Glomerular visceral epithelial cell (primary cell): ENCODE data around the gene TBC1D20.
A peak's percentile ranks its signal among the peaks of the same experiment; 100 is the strongest.
"Not testable (repeated sequence)": the region's sequence is repeated elsewhere in the genome, so short reads cannot be mapped to it uniquely, and the experiment has no call there.

Experiments used
- DNase-seq: peaks from one replicate; pipeline ENCODE4 v3.0.0-alpha.2; 2016; ENCODE audit errors: extremely low spot score

TBC1D20 gene

DNA sequence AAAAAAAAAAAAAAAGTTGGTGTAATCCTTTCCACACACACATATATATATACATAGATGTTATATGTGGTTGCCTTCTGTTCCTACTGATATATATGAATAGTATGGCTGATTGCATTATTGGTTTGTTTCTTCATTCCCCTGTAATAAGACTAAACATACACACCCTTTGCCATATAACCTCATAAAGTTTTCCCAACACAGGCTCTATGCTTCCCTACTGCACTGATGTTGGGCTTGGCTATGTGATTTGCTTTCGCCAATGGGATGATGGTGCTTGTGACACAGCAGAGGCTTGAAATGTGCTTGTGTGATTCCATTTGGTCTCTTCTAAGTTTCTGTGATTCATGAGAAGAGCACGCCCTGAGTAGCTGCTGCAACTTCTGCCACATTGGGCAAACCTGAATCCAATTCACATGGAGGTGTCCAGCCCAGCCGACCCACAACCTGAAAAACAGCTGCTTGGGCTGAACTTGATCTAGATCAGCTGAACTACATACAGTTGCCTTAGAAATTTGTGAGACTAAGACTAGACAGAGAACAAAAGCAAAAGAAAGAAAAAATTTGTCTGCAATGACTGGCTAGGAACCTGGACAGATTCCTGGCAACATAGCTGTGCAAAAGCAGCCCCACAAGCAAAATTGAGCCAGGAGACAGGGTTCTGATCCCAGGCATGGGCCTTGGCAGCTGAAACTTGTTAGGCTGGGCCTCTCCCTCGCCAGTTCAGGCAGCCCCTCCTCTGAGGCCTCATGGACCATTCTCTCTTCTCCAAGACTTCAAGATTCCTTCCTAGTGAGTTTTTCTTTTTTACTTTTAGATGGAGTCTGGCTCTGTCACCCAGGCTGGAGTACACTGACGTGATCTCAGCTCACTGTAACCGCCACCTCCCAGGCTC, 13.4 kb upstream of the TBC1D20 start:
- DNase-seq = no peak

DNA sequence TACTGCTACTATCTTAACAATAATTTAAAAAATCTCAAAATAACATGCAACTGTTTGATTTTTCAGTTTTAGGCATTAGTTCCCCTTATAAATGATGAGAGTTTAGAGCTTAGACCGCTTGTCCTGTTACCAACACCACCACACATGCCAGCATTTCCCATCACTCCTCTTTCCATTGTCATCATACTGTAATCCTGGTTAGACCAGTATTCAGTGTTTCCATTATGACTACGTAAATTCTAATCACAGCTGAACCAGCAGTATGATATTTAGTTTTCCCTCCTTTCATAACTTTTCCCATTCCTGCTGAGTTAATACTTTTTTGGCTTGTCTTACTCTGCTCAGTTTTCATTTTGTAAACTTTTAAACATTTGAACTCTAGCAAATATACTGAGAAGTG, 12.2 kb upstream of the TBC1D20 start:
- DNase-seq = no peak

DNA sequence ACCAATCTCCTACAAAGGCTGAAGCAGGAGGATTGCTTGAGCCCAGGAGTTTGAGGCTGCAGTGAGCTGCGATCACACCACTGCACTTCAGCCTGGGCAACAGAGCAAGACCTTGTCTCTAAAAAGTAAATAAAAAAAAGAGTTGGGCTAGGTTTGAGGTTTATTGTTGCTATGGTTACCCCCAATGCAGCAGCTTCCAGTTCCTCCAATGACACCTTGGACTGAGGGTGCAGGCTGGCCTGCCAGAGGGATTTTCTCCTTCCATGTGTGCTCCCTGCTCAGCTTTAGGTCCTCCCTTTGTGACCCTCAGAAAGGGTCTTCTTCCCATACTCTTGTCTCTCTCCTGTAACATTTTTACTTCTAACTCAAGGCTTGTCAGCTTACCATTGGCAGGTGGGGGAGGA, 10.6 kb upstream of the TBC1D20 start:
- peak; percentile 25 for DNase-seq

DNA sequence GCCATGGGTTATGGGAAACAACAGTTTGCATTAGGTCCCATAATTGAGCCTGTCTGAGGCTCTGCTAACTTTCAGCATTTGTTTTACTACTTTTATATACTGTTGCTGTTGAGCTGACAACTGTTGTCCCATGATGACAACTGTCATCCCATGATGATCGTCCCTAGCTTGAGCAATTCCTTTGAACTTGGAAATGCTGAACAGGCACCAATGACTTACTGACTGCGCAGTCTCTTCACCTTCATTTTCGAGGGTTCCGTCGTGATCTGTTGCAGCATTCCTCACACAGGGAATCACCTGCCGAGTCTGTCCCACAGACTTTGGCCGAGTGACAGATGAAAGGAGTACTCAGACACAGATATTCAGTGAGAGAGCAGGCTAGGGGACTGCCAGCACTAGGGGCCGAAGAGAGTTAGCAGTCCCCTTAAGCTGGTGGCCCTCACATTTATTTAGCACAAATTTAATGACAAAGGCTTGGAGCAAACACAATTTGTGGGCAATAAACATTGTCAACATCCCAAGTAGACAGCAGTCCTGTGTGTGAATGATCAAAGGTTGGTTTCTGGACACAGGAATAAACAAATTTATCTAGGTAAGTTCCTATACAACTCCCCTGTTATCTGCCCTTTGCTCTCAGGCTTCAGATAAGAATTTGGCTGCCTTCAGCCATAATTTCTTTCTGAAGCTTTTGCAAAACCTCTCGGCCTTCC, 10.0 kb upstream of the TBC1D20 start:
- DNase-seq = no peak

DNA sequence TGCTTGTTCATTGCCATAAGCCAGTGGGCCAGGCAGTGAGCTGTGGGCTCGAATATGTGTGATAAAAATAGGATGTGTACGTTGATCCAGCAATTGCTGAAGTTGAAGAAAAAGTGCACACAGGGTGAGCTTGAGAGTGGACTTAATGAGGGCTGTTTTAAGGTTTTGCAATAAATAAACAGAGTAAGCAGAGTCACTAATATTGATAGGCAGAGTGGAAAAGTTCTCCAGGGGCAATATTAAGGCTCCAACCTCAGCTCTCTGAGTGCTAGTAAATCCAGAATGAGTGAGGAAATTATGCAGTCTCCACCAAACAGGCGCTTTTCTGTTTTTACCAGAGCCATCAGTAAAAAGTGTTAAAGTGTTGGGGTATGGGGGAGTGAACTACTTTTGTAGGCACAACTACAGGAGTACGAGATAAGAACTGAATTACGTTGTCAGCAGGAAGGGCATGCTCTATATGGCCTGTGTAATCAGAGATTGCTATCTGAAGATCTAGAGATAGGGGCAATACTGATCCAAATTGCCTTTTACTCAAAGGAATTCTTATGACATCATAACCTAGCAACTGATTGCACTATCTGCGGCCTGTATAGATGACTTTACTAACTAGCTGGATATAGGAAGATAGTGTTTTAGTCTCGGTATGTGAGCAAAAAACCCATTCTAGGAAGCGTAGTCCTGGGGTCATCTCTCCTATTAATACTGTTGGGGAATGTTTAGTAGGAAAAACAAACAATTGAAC, 7.6 kb upstream of the TBC1D20 start:
- no peak for DNase-seq

DNA sequence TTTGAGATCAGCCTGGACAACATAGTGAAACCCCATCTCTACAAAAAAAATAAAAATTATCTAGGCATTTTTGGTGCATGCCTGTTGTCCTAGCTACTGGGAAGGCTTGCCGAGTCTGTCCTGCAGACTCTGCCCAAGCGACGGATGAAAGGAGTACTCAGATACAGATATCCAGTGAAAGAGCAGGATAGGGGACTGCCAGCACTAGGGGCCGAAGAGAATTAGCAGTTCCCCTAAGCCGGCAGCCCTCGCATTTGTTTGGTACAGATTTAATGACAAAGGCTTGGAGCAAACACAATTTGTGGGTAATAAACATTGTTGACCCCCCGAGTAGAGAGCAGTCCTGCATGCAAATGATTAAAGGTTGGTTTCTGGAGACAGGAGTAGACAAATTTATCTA, 5.4 kb upstream of the TBC1D20 start:
- DNase-seq = no peak

DNA sequence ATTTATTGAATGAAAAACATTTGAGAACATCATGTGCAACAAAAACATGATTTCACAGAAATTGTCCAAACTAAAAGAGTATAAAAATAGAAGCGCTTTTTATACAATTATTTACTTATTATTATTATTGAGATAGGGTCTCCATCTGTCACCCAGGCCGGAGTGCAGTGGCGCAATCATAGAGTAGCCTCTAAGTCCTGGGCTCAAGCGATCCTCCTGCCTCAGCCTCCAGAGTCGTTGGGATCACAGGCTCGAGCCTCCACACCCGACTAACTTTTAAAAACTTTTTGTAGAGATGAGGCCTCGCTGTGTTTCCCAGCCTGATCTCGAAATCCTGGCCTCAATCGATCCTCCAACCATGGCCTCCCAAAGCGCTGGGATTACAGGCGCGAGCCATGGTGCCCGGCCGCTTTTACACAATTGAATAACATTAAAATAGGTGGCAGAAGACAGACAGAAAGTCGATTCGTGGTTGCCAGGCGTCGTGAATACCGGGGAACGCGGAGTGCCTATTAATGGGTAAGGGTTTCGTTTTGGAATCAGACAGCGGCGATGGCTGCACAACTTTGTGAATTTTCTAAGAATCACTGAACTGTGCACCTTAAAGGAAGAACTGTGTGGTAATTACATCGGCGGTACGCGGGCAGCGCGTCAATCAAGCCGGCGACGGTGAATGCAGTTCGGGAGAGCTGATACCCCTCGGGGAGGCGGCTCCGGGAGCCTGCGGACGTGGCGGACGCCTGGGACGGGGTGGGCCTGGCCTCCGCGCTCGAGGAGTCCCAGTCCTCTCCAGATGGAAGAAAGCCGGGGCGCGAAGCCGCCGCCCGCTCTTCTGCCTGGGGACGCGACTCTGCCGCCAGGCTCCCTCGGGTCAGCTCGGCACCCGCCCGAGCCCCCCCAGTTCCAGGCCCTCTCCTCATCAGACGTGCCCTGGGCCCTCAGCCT, 807 bp downstream of the TBC1D20 start:
- DNase-seq = peak; percentile 71

DNA sequence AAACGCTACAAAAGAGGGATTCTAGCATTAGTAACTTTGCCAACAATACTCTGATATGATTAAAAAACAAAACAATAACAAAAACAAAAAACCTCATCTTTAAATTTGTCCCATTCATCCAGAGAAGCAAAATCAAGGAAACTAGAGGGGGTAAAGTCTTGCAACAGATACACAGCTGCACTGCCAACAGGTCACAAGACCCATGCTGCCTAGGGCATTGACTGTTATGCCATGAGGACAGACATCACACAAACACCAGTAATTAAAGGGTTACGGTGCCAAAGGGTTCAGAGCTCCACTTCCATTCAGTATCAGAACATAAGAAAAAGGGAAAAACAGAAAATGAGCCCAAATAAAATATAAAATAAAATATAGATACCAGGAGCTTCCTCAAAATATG, 1.6 kb downstream of the TBC1D20 start:
- no peak for DNase-seq

DNA sequence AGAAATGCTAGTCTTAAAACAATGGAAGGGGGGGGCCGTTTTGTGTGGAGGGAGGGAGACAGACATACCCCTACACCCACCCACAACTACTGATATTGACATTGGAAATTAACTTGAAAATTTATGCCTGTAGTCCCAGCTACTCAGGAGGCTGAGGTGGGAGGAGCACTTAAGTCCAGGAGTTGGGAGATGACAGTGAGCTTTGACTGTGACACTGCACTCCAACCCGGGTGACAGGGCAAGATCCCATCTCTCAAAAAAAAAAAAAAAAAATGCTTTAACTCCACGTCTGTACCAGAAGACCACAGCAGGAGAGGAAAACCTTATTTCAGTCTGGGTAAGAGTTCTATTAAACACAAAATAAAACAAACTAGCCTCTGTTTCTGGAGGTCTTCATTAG, 2.2 kb downstream of the TBC1D20 start:
- no peak for DNase-seq

DNA sequence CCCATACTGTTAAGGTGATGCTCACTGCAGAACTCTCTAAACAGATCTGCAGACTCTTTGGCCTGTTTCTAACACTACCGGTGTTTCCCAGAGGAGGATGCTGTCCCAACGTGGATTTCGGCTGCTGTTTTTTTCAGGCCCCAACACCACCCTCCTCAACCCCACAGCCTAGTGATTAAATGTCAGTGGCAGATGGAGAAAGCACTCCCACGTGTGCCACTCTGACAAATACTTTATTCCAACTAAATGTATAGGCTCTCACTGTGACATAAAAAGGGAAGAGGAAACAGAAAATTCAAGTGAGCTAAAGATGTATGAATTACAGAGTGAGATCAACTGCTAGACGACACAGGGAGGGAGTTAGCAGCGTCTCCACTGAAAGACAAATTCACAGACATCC, 3.6 kb downstream of the TBC1D20 start:
- no peak for DNase-seq

DNA sequence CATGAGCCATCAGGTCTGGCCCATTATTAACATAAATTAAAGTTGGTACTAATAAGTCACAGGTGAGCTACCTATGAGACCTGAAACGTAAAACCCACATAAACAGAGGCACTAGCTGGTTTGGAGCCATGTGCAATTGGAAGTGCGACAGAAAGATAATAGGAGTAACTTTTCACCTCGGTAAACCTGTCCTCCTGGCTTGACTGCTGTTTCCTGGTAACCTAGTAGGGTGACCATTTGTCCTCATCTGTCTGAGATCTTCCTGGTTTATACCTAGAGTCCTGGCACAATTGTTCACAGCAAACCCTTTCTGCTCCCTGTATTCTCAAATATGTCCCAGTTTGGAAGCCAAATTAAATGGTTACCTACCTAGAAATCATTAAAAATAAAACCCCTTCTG, 7.4 kb downstream of the TBC1D20 start:
- DNase-seq = no peak

DNA sequence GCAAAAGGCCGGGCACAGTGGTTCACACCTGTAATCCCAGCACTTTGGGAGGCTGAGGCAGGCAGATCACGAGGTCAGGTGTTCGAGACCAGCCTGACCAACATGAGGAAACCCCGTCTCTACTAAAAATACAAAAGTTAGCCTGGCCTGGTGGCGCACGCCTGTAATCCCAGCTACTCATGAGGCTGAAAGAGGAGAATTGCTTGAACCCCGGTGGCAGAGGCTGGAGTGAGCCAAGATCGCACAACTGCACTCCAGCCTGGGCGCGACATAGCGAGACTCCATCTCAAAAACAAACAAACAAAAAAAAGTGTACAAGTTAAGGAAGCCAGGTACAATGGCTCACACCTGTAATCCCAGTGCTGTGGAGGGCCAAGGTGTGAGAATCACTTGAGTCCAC, 10.3 kb downstream of the TBC1D20 start:
- DNase-seq = not testable (repeated sequence)

DNA sequence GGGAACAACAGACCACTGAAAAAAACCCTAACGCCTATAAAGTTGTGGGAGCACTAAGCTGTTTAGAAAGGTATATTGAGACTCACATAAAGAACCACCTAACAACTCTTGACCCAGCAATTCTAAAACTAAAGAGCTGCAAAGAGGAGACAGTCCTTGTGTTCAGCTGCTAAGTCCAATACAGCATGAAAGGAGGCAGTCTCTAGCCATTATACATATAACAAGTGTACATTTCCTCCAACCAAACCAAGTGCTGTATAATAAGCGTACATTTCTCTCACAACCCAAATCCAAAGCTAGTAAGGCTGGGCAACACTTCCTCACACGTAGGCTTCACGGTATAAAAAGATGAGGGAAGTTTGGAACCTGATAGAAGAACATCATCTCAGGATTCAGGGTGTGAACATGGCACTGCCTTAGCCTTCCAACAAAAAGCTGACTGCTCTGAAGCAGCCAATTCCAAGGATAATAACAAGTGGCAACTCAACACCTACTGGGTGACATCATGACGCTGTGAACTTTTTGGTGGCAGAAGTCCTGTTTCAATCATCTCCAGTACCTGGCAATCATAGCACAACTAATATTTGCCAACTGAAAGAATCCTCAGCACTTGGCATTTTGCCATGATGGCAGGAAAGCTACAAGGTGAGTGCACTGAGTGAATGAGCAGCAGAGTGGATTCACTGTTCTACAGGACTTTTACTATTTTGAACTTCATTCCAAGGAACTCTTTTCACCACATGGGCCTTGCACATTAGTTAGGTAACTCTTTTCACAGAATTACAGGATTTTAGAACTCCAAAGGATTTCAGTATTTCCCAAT, 16.6 kb downstream of the TBC1D20 start:
- DNase-seq = no peak

DNA sequence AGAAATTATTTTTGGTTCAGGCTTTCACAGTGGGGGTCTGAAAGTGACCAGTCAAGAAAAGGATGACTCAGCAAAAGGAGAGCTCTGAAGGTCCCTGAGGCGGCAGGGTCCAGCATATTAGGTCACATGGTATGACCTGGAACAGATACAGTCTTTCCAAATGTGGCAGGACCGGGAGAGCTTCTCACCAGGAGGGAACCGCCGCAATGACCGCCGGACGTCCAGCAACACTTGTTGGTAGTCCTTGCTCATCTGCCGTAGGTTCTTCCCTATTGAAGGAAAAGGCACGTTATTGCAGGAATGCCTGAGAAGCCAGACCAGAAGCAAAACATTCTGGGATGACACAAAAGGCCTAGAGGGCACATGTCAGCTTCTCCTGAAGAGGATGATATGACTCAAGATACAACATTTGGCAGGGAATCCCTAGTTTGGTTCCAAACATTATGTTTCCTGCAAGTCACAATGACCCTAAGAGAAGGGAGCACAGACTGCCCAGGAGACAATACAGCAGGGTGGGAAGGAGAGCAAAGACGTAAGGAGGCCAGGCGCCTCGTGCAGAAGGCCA, 17.4 kb downstream of the TBC1D20 start:
- no peak for DNase-seq

DNA sequence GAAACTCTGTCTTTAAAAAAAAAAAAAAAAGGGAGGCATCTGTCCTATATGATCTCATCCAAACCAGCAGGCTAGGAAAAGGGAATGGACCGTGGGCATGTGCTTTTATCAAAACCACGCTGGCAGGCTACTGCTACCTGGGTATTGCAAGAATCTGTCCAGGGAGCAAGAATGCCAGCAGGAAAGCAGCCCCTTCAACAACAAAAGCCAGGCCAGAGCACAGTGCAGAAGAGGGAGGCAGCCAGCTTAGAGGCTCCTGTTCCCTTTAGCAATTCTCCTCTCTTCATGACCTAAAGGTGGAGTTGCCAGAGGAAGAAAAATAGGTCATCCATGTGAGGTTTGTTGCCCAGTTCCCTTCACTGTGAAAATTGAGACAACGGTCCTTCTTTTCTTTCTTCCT, 18.2 kb downstream of the TBC1D20 start:
- DNase-seq = peak; percentile 34

DNA sequence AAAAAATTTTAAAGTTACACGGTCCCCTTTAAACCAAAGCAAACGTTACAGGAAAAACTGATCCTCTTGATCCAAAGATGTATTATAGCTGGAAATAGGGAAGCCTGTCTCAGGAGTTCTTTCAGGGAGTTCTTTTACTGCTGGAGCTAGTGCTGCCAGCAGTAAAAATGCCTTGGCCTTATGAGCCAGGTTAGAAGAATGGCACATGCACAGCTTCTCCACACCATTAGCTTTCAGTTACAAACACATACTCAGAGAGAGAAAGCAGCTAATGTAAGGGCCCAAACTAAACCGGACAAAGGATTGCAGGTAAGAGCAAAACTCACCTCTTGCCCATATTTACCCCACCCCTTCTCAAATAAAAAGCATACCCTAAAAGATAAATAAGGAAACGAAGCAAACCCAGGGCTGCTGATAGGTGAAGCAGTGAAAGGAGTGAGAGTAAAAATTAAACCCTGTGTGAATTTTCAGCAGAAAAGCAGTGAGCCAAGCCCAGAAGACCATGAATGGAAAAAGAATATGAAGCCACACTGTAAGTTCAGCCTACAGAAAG, 19.0 kb downstream of the TBC1D20 start:
- DNase-seq = no peak

DNA sequence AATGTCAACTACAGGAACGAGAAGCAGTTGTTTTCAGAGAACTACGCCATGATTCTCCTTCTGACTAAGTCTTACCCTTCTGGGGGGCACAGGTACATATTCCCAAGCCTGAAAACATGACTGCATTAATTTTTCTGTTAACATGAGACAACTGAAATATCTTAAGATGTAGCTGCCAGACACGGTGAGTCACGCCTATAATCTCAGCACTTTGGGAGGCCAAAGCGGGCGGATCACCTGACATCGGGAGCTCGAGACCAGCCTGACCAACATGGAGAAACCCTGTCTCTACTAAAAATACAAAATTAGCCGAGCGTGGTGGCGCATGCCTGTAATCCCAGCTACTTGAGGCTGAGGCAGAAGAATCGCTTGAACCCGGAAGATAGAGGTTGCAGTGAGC, 21.7 kb downstream of the TBC1D20 start:
- no peak for DNase-seq

DNA sequence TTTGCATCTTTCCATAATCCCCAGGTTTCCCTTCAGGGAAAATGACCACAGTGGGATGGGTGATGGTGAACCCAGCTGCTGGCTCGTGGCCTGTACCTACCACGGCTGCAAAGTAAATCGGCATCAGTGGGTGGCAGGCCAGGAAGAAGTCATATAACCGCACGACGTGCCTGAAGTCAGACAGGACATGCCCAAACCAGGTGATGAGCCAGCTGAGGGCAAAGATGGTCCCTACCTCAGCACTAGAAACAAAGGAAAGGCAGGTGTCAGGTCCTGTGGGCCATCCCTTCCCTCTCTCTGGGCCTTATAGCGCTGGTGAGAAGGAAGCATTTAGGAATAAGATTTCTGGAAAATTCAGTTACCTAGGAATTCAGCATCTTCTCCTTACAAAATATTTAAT, 22.2 kb downstream of the TBC1D20 start:
- no peak for DNase-seq

DNA sequence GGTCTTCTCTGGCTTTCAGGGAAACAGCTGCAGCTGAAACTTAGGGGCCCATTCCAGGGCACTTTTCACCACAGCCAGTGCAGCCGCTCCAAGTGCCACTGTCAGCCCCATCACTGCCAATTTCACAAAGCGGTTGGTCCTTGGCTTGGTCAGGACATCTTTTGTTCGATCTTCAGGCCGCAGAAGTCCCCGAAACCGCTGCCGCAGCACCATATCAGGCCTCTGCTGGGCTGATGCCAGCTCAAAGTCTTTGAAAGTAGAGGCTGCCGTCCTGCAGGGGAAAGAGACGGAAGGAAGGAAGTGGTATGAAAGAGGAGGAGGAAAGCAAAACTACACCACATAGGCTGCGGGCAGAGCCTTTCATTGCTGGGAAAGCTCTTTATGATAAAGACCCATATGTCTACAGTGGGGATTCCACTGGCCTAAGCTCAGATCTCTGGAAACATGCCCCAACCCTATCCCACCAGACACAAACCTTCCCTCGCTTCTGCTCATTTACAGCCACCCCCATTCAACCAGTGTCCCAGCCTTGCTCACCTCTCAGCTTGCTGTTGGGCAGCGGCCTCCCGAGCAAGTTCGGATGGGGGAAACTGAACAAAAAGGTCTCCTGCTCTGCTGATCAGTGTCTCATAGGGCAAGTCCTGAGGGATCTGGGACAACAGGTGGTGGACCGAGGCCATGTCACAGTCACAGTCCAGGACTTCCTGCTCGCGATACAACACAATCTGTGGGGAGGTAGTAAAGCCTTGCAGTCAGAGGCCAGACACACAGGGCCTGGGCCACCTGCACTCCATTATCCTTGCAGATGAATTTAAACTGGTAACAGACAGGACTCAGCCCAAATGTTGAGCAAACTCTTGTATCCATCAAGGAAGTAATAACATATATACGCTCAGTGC, 23.5 kb downstream of the TBC1D20 start:
- DNase-seq = no peak
